Hippocampal formation (tissue), 2 donors: Measurements from ENCODE around the gene CERT1.
A peak's percentile ranks its signal among the peaks of the same experiment; 100 is the strongest.
"Not testable (repeated sequence)": the region's sequence is repeated elsewhere in the genome, so short reads cannot be mapped to it uniquely, and the experiment has no call there.

Experiments used
- DNase-seq, 2 donors: peaks; one replicate each; lab custom pipeline; 2025; lab: John Stamatoyannopoulos, UW

CERT1 gene

DNA sequence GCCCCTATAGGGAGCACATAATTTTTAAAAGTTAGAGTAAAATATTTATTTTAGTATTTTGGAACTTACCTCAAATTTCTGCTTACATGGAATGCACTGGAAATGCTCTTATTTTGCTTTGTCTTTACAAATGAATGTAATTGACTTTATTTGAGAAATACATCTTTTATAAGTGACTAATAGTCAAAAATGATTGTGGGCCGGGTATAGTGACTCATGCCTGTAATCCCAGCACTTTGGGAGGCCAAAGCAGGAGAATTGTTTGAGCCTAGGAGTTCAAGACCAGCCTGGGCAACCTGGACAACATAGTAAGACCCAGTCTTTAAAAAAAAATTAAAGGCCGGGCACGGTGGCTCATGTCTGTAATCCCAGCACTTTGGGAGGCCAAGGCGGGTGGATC lies 168.6 kb downstream of the CERT1 start:
- no peak for DNase-seq

DNA sequence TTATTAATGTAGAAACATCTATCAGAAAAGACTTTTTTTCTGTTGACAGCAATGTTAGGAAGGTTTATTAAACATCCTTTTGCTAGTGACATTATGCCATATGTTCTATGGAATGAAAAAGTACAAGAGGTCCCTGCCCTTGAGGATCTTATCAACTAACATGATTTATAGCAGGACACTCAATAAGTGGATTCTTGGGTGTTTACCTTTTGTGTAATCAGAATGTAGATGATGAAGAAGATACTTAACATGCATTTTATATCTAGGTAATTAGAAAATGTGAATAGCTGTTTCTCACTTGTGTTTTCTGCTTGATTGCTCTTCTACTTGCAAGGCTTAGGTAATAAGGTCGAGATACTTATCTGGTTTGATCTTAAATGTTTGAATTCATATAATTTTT lies 169.5 kb downstream of the CERT1 start:
- no peak for DNase-seq

DNA sequence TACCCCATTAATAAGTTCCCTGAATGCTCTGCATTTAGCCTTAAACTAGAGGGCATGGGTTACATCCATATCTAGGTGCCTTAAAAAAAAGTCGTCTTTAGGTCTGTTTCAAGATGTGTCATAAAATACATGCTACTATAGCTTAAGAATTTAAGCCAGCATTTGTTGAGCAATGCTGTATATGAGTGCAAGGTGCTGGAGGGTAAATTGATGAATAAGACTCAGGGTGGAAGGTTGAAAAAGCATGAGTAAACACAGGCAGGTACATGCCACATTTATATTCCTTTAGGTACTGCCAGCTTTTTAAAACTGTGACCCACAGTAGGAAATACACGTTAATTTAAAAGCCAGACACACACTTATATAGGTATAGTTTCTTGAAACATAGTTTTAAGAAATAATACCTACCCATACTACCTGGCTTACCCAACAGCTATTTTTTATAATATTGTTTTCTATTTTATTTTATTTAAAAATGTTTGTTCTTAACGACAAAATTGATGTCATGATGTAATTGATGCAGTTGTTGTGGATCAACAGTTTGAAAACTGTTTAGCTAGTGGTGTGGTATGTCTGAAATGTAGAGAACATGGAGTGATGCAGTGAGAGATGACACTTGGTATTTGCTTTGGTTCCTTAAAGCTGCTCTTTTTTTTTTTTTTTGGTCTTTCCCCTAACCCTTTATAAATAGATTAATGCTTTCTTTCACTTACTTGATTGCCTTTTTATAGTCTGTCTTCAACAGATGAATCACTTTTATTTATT lies 170.5 kb downstream of the CERT1 start:
- DNase-seq: no peak

DNA sequence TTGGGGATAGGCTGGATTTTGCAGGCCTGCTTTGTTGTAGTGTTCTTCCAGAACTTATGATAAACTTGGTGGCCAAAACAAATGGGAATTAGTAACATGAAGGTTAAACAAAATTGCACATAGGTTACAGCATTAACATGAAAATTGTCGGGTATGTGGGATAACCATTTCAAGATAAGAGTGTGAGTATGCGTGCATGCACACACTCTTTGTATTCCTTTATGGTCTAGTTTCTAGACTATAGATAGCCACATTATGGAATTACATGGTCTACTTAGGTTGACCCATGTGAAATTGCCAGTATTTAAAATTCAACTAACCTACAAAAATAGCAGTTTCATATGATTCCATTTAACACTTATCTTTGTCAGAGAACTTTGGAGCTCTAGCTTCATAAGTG lies 173.0 kb downstream of the CERT1 start:
- no peak for DNase-seq

DNA sequence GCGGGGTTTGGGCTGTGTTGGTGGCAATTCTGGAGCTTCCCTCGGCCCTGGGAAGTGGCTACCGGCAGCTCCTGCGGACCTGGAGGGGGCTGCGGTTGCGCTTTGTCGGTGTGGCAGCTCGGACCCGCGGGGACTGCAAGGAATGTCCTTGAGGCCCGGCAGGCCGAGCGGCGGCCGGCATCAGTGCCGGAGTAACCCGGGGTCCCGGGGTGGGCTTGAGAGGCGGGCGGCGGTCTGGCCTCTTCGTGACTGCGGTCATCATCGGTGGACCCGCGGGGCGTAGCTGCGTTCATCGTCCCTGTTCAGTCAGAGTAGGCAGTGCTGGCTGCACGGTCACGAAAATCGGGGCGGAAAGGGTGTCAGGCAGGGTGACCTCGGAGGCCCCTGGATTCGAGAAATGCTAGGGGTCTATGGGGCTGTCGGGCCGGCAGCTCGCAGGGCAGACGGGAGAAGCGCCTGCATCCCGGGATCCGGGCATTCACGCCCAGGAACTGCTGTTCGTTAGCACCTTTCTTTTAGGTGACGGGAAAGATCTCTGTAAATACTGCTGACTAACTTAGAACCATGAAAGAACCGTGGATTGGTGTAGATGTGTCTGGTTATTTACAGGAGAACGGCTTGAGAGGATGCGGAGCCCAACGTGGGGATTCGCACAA lies 173.9 kb downstream of the CERT1 start:
- peak in 1 of 2 donors; percentile 22 for DNase-seq

DNA sequence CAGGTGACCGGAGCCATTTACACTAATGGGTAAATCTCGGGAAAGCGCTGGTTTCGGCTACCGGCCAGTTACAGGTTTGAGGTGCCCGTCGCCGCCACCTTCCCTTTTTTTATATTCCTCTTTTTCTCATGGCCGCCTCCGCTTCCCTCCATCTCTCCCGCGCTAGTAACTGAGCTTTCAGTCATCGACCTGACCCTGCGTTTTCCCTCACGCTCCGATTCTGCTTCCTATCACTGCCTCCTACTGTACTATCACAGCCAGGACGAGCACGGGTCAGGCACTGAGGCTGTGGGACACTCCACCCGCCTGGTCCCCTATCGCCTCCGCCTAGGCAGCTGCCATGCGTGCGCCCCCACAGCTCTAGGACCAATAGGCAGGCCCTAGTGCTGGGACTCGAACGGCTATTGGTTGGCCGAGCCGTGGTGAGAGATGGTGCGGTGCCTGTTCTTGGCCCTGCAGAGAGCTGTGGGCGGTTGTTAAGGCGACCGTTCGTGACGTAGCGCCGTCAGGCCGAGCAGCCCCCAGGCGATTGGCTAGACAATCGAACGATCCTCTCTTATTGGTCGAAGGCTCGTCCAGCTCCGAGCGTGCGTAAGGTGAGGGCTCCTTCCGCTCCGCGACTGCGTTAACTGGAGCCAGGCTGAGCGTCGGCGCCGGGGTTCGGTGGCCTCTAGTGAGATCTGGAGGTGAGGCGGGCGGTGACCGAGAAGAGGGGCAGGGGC lies 174.7 kb downstream of the CERT1 start, which contains the start of gene HMGCR:
HMGCR (plus strand) TSS at position 606 of the 722 bp plus-strand sequence. CDS start 5,386 bp downstream, outside the sequence.
- peak; percentile 99 to 100 for DNase-seq

DNA sequence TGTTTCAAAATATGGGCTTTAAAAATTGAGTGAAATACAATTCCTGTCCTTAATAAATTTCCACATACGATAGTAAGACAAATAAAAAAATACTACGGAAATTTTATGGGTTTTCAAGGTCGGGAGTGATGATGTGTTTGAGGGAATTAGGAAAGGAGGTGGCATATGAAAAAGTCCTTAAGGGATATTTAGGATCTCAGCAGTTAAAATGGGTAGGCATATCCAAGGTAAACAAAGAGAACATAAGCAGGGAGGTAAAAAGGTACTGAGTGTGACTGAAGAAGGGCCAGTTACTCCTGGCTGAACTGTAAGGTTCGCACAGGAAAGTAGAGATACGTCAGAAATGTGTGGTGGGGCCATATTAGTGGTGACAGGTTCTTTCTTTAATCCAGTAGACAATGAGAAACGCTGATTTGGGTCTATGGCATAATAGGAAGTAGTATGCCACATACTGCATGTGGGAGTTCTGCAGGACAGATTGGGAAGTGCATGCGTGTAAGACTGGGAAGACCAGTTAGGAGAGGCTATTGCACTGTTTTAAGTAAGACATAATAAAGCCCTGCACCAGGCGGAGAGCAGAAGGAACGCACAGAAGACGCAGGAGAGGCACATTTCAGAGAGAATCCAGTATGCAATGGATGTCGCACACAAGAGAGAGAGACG lies 175.3 kb downstream of the CERT1 start:
- peak in 1 of 2 donors; percentile 40 for DNase-seq

DNA sequence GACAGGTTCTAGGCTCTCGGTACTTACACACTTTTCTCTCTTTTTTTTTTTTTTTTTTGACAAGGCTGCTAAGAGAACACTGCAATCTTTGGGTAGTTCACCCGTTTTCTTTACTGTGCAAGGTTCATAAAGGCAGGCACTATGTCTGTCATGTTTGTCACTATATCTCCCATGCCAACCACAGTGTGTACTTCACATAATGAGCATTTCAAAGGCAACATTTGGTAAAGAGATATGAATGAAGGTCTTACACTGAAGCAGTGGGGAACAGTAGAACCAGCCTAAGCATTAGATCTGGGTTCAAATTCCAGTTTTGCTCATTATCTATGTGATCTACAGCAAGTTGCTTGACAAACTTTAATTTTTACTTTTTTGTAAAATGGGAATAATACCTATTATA lies 175.9 kb downstream of the CERT1 start:
- no peak for DNase-seq

DNA sequence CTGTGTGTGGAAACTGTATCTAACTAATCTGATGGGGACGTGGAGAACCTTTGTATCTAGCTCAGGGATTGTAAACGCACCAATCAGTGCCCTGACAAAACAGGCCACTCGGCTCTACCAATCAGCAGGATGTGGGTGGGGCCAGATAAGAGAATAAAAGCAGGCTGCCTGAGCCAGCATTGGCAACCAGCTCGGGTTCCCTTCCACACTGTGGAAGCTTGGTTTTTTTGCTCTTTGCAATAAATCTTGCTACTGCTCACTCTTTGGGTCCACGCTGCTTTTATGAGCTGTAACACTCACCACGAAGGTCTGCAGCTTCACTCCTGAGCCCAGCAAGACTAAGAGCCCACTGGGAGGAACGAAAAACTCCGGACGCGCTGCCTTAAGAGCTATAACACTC lies 177.0 kb downstream of the CERT1 start:
- DNase-seq: not testable (repeated sequence)

DNA sequence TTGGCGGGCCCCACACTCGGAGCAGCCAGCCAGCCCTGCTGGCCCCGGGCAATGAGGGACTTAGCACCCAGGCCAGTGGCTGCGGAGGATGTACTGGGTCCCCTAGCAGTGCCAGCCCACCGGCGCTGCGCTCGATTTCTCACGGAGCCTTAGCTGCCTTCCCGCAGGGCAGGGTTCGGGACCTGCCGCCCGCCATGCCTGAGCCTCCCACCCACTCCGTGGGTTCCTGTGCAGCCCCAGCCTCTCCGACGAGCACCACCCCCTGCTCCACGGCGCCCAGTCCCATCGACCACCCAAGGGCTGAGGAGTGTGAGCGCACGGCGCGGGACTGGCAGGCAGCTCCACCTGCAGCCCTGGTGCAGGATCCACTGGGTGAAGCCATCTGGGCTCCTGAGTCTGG lies 177.7 kb downstream of the CERT1 start:
- DNase-seq: not testable (repeated sequence)

DNA sequence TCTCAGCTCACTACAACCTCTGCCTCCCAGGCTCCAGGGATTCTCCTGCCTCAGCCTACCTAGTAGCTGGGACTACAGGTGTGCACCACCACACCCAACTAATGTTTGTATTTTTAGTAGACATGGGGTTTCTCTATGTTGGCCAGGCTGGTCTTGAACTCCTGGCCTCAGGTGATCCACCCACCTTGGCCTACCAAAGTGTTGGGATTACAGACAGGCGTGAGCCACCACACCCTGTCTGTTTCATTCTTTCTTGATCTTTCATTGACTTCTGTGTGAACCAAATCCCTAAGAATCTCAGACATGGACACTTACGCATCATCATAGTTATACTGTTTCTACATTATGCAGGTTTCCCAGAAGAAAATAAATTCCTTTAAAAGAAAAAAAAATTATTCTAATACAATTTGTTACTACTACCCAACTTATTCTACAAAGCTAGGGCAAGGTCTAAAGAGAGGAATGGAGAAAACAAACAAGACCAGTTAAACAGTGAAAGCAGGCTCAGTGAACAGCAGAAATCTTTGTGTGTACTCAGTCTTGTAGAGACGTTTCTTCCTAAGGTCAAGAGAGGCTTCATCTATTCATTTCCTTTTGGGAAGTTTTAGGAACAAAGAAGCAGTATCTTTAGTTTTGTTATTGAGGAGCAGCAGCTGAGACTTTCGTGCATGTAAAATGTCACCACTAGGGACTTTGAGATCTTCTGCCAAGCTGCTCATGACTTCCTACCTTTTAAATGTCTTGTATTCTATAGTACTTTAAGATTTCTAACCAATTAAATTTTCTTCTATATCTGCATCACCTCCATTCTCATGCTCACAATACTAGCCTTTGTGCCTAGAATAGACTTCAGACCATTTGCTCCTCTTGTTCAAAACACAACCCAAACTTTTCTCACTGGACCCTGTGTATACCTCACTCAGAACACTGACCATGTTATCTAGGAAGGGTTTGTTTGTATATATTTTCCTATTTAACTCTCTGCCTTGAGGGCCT lies 180.0 kb downstream of the CERT1 start:
- no peak for DNase-seq

DNA sequence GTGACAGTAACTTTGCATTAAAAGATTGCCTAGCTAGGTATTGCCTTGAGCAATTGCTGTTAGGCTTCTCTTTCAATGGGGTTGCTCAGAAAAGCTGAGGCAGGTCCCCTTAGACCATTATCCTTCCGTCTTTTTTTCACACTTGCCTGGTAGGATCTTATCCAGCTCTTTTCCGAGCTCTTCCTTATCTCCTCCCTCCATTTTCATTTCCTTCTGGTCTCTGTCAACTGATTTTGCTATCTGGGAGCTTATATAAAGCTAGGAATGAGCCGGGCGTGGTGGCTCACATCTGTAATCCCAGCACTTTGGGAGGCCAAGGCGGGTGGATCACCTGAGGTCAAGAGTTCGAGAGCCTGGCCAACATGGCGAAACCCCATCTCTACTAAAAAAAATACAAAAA lies 181.0 kb downstream of the CERT1 start:
- DNase-seq: no peak
